Measurements from ENCODE around the gene GALNT15.

The GALNT15 gene

DNA sequence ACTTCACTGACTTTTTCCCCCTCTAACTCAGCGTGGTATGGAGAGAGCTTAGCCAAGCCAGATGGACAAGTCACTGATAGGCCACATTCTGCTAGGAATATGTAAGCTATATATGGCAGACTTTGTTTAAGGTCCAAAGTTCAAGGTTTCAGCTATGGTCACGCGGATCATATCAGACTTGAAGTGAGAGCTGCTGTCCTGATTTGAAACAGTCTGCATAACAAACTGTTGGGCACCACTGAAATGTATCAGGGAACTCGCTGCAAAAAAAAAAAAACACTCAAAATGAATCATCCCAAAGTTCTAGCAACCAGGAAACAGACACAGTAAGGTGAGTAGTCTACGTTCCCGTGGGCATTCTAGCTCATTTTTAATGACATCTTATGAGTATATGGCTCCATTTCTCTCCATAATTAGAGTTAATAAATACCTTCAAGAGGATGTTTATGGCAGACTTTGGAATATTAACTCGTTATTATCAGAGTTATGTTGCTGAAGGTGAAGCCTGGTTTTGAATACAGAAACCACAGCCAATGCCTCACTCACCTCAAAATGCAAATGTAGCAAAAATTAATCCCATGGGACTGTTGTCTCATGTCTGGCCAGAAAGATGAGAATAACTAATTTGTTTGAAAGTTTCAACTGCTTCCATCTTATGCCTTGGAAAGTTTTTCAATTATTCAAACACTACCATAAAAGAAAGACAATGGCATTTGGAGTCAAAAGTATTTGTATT lies 77.9 kb downstream of the GALNT15 start:
- H3K4me1 Mint-ChIP-seq (ENCODE audit: low read depth): peaks cover 32% of the 10 kb centered on the region
- no peak overlapping the region for H3K27ac Mint-ChIP-seq
- H3K4me3 Mint-ChIP-seq: no peak overlapping the region
- H3K36me3 Mint-ChIP-seq (ENCODE audit: low read depth): peaks cover 8% of the 10 kb centered on the region
- intact Hi-C loops (cut with micrococcal nuclease): no loop called here
- no peaks in the 10 kb centered on the region for H3K27me3 Mint-ChIP-seq
- no peaks in the 10 kb centered on the region for H3K9me3 Mint-ChIP-seq

DNA sequence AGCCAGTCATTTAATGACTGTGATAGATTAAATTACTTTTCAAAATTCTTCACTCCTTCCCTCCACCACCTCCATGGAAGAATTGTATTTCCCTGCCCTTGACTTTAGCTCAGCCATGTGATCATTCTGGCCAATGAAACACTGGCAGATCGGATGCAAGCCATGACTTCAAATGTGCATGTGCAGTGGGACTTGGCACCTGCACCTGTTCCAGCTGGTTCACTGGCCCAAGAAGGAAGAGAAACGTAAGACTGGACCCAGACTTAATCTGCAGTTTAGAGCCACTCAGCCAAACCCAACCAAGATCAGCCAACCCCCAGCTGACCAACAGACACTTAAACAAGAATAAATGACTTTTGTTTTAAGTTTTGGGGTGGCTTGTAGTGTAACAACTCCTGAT lies 78.5 kb downstream of the GALNT15 start:
- H3K9me3 Mint-ChIP-seq: no peaks in the 10 kb centered on the region
- no peak overlapping the region for H3K4me3 Mint-ChIP-seq
- no peaks in the 10 kb centered on the region for H3K27me3 Mint-ChIP-seq
- peaks cover 8% of the 10 kb centered on the region for H3K36me3 Mint-ChIP-seq (ENCODE audit: low read depth)
- peaks cover 32% of the 10 kb centered on the region for H3K4me1 Mint-ChIP-seq (ENCODE audit: low read depth)
- intact Hi-C loops (cut with micrococcal nuclease): no loop called here
- no peak overlapping the region for H3K27ac Mint-ChIP-seq

DNA sequence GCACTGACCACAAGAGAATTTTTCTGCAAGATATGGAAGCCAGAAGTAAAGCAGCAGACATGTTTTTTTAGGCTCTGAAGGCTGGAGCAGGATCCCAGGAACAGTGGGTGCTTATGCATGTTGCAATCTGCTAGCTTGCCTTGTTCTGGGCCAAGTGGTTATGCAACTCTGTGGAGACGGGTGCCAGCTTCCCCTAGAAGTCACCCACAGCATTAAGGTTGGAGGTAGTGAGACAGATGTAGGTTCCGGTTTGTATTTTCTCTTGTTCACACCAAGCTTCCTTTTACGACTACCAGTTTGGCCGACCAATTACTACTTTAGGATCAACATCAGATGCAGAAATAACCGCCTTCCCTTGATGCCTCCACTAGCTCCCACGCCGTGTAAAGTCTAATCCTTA lies 79.1 kb downstream of the GALNT15 start:
- intact Hi-C loops (cut with micrococcal nuclease): no loop called here
- Mint-ChIP-seq H3K9me3 (no peaks in the 10 kb centered on the region), H3K4me3 (no peak overlapping the region), H3K27me3 (no peaks in the 10 kb centered on the region), H3K4me1 (ENCODE audit: low read depth) (peaks cover 32% of the 10 kb centered on the region), H3K36me3 (ENCODE audit: low read depth) (peaks cover 8% of the 10 kb centered on the region), H3K27ac (no peak overlapping the region)

DNA sequence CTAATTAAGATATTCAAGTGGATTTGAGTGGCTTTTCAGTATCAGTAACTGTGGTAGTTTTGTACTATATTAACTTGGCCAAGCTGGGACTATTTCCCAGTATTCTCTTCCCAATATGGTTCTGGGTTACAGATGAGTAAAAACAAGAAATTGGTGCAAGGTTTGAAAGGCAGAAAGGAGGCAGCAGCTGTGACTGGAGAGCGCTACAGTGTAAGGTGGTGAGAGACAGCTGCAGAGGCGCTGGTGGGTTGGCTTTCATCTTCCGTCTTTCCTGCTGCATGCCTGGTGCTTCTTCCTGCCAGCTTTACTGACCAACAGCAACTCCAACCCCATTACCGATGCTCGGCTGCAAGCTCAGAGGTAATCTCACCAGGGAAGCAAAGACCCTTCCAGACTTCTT lies 80.4 kb downstream of the GALNT15 start:
- no peaks in the 10 kb centered on the region for H3K27me3 Mint-ChIP-seq
- peaks cover 19% of the 10 kb centered on the region for H3K36me3 Mint-ChIP-seq (ENCODE audit: low read depth)
- peak overlapping the region; percentile 3 for H3K27ac Mint-ChIP-seq
- intact Hi-C loops (cut with micrococcal nuclease): no loop called here
- no peaks in the 10 kb centered on the region for H3K9me3 Mint-ChIP-seq
- no peak overlapping the region for H3K4me3 Mint-ChIP-seq
- peaks cover 32% of the 10 kb centered on the region for H3K4me1 Mint-ChIP-seq (ENCODE audit: low read depth)

DNA sequence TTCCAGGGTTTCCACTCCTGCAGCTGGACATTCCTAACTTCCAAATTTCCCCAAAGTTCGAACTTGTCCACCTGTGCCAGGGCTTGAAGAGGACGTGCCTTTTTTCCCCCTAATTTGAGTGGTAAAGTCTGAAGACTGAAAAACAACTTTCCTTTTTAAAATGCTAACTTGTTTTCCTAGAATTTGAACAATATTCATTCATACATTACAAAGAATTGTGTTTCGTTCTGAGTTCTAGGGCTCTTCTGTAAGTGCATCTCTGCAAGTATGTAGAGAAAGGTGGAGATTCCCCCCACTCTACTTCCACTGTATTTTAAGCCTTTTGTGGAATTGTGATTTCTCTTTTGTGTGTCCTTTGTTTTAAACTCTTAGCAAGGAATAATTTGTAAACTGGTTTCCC lies 80.8 kb downstream of the GALNT15 start:
- no peak overlapping the region for H3K4me3 Mint-ChIP-seq
- no peaks in the 10 kb centered on the region for H3K27me3 Mint-ChIP-seq
- H3K9me3 Mint-ChIP-seq: no peaks in the 10 kb centered on the region
- peak overlapping the region; percentile 3 for H3K27ac Mint-ChIP-seq
- H3K4me1 Mint-ChIP-seq (ENCODE audit: low read depth): peaks cover 32% of the 10 kb centered on the region
- peaks cover 23% of the 10 kb centered on the region for H3K36me3 Mint-ChIP-seq (ENCODE audit: low read depth)
- intact Hi-C loops (cut with micrococcal nuclease): no loop called here

DNA sequence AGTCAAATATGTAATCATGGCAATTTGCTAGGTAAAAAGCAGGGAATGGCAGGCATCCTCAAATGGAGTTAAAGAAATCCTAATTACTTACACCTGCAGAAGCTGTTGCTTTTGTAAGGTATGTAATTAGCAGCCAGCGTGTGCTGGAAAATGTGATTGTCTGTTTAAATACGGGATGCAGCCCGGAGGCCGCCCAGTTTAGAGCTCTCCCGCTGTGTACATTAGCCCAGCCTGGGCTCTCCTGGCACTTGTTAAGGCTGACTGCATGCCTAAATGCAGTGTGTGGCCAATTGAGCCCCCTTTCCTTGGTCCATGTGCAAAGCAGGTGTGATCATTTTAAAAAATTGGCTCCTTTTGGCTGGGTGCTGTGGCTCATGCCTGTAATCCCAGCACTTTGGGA lies 81.2 kb downstream of the GALNT15 start:
- intact Hi-C loops (cut with micrococcal nuclease): no loop called here
- Mint-ChIP-seq H3K27ac (no peak overlapping the region), H3K9me3 (no peaks in the 10 kb centered on the region), H3K36me3 (ENCODE audit: low read depth) (peaks cover 23% of the 10 kb centered on the region), H3K4me1 (ENCODE audit: low read depth) (peaks cover 32% of the 10 kb centered on the region), H3K27me3 (no peaks in the 10 kb centered on the region), H3K4me3 (no peak overlapping the region)

DNA sequence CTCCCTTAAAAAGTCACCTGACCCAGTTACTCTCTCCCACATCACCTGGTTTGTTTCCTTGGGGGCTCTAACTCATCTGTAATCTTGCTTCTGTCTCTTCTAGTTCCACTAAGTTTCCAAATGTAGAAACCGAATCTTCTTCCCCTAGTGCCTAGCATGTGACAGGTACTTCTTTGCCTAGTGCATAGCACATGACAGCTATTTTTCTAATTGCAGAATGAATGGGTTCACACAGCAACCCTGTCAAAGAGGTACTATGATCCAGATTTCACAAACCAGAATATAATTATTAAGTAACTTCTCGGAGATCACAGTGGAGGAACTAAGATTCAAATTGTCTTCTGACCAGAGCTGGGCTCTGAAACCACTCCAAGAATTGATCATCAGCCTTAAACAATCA lies 82.8 kb downstream of the GALNT15 start:
- intact Hi-C loops (cut with micrococcal nuclease): no loop called here
- H3K4me1 Mint-ChIP-seq (ENCODE audit: low read depth): peaks cover 27% of the 10 kb centered on the region
- no peak overlapping the region for H3K27ac Mint-ChIP-seq
- H3K27me3 Mint-ChIP-seq: no peaks in the 10 kb centered on the region
- H3K9me3 Mint-ChIP-seq: no peaks in the 10 kb centered on the region
- no peak overlapping the region for H3K4me3 Mint-ChIP-seq
- H3K36me3 Mint-ChIP-seq (ENCODE audit: low read depth): peaks cover 23% of the 10 kb centered on the region

DNA sequence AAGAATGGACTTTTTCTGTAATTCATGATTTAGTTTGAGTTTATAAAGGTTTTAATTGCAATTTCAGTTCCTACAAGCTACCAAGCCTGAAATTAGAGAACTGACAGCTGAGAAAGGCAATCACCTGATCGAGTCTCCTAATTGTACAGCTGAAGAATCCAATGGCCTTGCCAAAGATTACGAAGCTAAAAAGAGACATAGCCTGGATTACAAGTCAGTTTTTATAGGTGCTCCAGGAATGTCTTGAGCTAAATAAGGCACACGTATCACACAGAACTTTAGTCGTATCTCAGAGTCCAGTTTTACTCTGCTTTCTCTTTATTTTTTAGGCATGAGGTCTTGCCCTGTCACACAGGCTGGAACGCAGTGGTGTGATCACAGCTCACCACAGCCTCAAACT lies 83.7 kb downstream of the GALNT15 start:
- Mint-ChIP-seq H3K4me1 (ENCODE audit: low read depth) (peaks cover 21% of the 10 kb centered on the region), H3K4me3 (no peak overlapping the region), H3K27me3 (no peaks in the 10 kb centered on the region), H3K9me3 (no peaks in the 10 kb centered on the region), H3K36me3 (ENCODE audit: low read depth) (peaks cover 23% of the 10 kb centered on the region), H3K27ac (no peak overlapping the region)
- intact Hi-C loops (cut with micrococcal nuclease): no loop called here

DNA sequence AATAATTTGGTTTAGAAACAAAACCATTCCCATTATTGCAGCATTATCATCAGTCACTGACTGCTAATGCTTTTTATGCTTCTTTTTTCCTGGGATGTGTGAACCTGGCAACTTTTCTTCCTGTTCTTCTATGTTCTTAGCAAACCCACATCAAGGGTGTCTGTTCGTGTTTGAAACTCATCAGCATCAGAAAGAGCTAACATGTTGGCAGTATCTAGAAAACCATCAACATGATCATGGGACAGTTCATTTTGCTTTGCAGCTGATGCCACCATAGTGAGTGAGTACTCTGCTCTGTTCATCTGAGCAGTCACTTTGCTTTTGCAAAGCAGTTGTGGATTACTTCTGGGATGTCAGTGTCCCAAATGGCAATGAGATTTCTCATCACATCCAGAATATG lies 84.4 kb downstream of the GALNT15 start:
- no peak overlapping the region for H3K27ac Mint-ChIP-seq
- peaks cover 17% of the 10 kb centered on the region for H3K4me1 Mint-ChIP-seq (ENCODE audit: low read depth)
- intact Hi-C loops (cut with micrococcal nuclease): no loop called here
- peaks cover 23% of the 10 kb centered on the region for H3K36me3 Mint-ChIP-seq (ENCODE audit: low read depth)
- H3K9me3 Mint-ChIP-seq: no peaks in the 10 kb centered on the region
- H3K4me3 Mint-ChIP-seq: no peak overlapping the region
- H3K27me3 Mint-ChIP-seq: no peaks in the 10 kb centered on the region

DNA sequence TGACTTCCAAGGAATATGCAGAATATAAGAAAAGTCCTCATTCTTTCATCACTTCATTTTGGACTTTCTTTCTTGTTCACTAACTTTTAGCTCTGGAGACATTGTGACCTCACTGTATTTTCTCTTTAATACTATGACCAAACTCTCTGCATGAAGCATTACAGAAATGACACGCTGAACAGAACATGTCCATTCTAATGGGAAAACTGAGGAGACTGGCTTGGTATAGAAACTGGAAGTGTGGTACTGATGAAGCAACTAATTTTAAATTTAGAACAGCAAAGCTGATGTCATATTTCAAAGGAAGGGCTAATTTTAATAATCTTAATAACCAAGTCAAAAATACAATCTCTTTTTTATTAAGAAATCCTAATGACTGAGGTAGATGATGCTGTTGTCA lies 85.6 kb downstream of the GALNT15 start:
- peaks cover 10% of the 10 kb centered on the region for H3K4me1 Mint-ChIP-seq (ENCODE audit: low read depth)
- no peak overlapping the region for H3K27ac Mint-ChIP-seq
- H3K4me3 Mint-ChIP-seq: no peak overlapping the region
- no peaks in the 10 kb centered on the region for H3K9me3 Mint-ChIP-seq
- H3K27me3 Mint-ChIP-seq: no peaks in the 10 kb centered on the region
- intact Hi-C loops (cut with micrococcal nuclease): no loop called here
- peaks cover 34% of the 10 kb centered on the region for H3K36me3 Mint-ChIP-seq (ENCODE audit: low read depth)

DNA sequence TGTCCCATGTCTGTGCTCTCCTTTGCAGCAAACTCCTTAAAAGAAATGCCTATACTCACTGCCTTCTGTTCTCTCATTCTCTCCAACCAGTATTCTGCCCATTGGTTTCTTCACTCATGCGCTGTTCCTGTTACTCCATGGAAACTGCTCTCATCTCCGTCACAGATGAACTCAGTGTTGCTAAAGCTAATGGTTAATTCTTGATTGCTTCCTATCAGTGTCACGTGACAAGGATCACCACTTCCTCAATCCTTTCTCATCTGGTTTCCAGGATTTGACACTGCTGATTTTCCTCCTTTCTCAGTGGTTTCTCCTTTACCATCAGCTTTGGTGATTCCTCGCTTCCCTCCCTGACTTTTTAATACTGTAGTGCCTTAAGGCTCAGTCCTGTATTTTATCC lies 87.7 kb downstream of the GALNT15 start:
- Mint-ChIP-seq H3K27ac (no peak overlapping the region), H3K36me3 (ENCODE audit: low read depth) (peaks cover 27% of the 10 kb centered on the region), H3K27me3 (no peaks in the 10 kb centered on the region), H3K4me3 (no peak overlapping the region), H3K4me1 (ENCODE audit: low read depth) (peaks cover 15% of the 10 kb centered on the region), H3K9me3 (no peaks in the 10 kb centered on the region)
- intact Hi-C loops (cut with micrococcal nuclease): no loop called here

DNA sequence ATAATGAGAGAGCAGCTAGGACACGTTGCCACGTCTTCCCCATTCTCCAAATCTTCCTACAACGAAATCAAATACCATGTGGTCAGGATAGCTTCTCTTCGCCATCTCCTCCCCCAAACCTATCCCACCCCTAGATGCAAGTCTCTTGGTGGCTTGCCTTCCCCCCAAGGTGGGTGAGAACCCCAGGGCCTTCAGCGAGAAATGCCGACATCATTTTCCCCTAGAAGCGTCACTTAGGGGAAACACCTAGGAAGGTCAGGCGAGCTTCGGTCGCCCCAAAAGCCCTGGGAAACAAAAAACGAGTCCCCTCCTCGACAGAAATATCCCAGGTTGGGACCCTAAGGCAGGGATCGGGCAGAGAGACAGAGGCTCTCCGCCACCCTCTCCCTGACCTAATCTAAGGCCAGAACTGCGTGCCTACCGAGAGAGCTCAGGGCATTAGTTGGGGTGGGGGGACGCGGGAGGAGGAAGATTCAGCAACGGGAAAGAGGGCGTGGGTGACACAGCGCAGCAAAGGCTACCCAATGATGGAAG lies 89.8 kb downstream of the GALNT15 start:
- Mint-ChIP-seq H3K4me1 (ENCODE audit: low read depth) (peaks cover 20% of the 10 kb centered on the region), H3K9me3 (no peaks in the 10 kb centered on the region), H3K4me3 (peak overlapping the region; percentile 93), H3K27me3 (no peaks in the 10 kb centered on the region), H3K27ac (peak overlapping the region; percentile 89), H3K36me3 (ENCODE audit: low read depth) (peaks cover 20% of the 10 kb centered on the region)
- intact Hi-C loops (cut with micrococcal nuclease): no loop called here

DNA sequence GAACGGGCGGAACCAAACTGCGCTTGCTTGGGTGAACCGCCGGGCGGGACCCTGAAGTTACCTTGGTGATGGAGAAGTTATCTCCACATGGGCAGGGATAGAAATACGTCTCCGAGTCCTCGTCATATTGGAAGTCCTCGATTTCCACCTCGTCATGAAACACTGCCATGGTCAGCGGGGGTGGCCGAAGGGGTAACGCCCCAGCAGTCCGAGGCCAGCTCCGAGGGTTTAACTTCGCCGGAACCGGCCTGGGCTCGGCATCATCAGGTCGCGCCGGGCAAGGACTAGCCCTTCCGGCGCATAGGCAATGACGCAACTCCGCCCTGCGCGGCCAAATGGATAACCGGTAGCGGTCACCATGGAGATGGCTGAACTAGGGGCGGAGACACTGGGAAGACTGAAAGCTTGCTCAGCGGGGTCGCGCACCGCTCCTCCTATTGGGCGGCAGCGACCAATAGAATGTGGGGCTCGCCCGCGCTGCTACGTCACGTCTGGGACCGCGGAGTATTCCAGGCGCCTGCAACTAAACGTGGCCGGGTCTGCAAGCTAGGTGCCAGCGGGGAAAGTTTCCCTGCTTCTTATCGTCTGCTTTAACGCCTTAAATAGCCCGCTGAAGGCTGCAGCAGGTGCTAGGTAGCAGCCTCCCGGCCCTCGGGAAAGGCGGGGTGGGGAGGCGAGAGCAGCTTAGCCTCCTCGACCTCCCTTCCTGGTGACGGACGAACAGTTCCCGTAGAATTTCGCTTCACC lies 90.4 kb downstream of the GALNT15 start, which contains the start of the genes DPH3 and OXNAD1:
TSS of gene DPH3 (minus strand) at position 236 of the 747 bp plus-strand sequence. CDS start at position 169, 67 bp downstream.
TSS of gene OXNAD1 (plus strand) at position 505 of the 747 bp plus-strand sequence. CDS start 5,741 bp downstream, outside the sequence.
- no peaks in the 10 kb centered on the region for H3K9me3 Mint-ChIP-seq
- intact Hi-C loops (cut with micrococcal nuclease): no loop called here
- H3K36me3 Mint-ChIP-seq (ENCODE audit: low read depth): peaks cover 21% of the 10 kb centered on the region
- H3K27ac Mint-ChIP-seq: peak within 1 kb of the TSS; percentile 89
- H3K27me3 Mint-ChIP-seq: no peaks in the 10 kb centered on the region
- peaks cover 20% of the 10 kb centered on the region for H3K4me1 Mint-ChIP-seq (ENCODE audit: low read depth)
- peak within 1 kb of the TSS; percentile 93 for H3K4me3 Mint-ChIP-seq

DNA sequence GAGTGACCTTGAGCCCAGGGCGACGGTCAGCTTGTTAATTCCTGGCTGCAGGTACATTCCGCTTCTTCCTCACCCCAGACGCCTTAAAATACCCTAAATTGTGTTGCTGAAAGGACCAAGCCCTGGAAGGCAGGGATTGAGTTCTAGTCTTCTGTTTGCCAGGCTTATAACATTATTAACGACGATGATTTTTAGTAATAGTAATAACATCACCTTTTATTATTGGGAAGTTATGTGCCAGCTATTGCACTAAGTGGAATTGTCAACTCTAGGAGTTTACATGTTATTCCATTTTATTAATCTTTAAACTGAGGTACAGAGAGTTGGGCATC lies 90.9 kb downstream of the GALNT15 start:
- peaks cover 22% of the 10 kb centered on the region for H3K36me3 Mint-ChIP-seq (ENCODE audit: low read depth)
- intact Hi-C loops (cut with micrococcal nuclease): no loop called here
- H3K27me3 Mint-ChIP-seq: no peaks in the 10 kb centered on the region
- peak overlapping the region; percentile 93 for H3K4me3 Mint-ChIP-seq
- H3K9me3 Mint-ChIP-seq: no peaks in the 10 kb centered on the region
- peaks cover 20% of the 10 kb centered on the region for H3K4me1 Mint-ChIP-seq (ENCODE audit: low read depth)
- H3K27ac Mint-ChIP-seq: peak overlapping the region; percentile 89
